ENCODE measurements around the gene KCNH1. TPM values are rescaled to one million over a fixed set of nuclear protein-coding genes. Genes with fewer than 3 reads are reported as not detected.

The KCNH1 gene
- total RNA-seq, 1 donor from 2014 or later, result under 0.01 TPM

- H3K36me3 ChIP-seq (ENCODE audit: control insufficient read depth, insufficient read depth, low read length), result no peaks in the 10 kb centered on the region
- no peak overlapping the region for H3K4me3 ChIP-seq (ENCODE audit: low read depth, low read length)
- H3K27me3 ChIP-seq (ENCODE audit: control insufficient read depth, insufficient read depth, low read length), result no peaks in the 10 kb centered on the region
- DNase-seq (ENCODE audit: low read depth) (no peak), FAIRE-seq (no peak)
- TF ChIP-seq, protein P1, sequence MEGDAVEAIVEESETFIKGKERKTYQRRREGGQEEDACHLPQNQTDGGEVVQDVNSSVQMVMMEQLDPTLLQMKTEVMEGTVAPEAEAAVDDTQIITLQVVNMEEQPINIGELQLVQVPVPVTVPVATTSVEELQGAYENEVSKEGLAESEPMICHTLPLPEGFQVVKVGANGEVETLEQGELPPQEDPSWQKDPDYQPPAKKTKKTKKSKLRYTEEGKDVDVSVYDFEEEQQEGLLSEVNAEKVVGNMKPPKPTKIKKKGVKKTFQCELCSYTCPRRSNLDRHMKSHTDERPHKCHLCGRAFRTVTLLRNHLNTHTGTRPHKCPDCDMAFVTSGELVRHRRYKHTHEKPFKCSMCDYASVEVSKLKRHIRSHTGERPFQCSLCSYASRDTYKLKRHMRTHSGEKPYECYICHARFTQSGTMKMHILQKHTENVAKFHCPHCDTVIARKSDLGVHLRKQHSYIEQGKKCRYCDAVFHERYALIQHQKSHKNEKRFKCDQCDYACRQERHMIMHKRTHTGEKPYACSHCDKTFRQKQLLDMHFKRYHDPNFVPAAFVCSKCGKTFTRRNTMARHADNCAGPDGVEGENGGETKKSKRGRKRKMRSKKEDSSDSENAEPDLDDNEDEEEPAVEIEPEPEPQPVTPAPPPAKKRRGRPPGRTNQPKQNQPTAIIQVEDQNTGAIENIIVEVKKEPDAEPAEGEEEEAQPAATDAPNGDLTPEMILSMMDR (IDR thresholded peaks at IDR 0.05; ENCODE audit: insufficient read depth, low read length, severe bottlenecking), result no peak
Observed at GRCh38 chr1:210827481-210827880, 306.5 kb downstream of the KCNH1 start.

- Histone ChIP-seq H3K4me3 (ENCODE audit: low read depth, low read length) (no peak overlapping the region), H3K36me3 (ENCODE audit: control insufficient read depth, insufficient read depth, low read length) (no peaks in the 10 kb centered on the region), H3K27me3 (ENCODE audit: control insufficient read depth, insufficient read depth, low read length) (no peaks in the 10 kb centered on the region)
- no peak for FAIRE-seq
- TF ChIP-seq, protein P1 (IDR thresholded peaks at IDR 0.05; ENCODE audit: insufficient read depth, low read length, severe bottlenecking), result no peak
- DNase-seq (ENCODE audit: low read depth), result no peak
Observed at GRCh38 chr1:210826686-210827085, 307.3 kb downstream of the KCNH1 start.

GRCh38 chr1:210822932-210823331 lies 311.0 kb downstream of the KCNH1 start:
- DNase-seq (ENCODE audit: low read depth) (no peak), FAIRE-seq (no peak)
- TF ChIP-seq, protein P1 (IDR thresholded peaks at IDR 0.05; ENCODE audit: insufficient read depth, low read length, severe bottlenecking), result no peak
- no peak overlapping the region for H3K4me3 ChIP-seq (ENCODE audit: low read depth, low read length)
- no peaks in the 10 kb centered on the region for H3K36me3 ChIP-seq (ENCODE audit: control insufficient read depth, insufficient read depth, low read length)
- no peaks in the 10 kb centered on the region for H3K27me3 ChIP-seq (ENCODE audit: control insufficient read depth, insufficient read depth, low read length)

- DNase-seq (ENCODE audit: low read depth), result no peak
Observed at GRCh38 chr1:210822241-210822640, 311.7 kb downstream of the KCNH1 start.

DNA sequence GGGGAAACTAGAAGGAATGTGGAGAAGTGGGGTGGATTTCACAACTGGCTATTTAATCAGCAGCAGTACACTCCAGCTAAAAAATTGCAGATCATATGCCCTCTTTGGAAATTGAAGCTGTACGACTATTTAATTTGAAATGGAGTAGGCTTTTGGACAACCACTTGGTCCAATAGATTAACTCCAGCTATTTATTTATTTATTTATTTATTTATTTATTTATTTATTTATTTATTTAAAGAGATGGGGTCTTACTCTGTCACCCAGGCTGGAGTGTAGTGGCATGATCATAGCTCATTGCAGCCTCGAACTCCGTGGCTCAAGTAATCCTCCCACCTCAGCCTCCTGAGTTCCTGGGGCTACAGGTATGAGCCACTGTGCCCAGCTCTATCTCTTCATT lies 312.3 kb downstream of the KCNH1 start:
- no peaks in the 10 kb centered on the region for H3K36me3 ChIP-seq (ENCODE audit: control insufficient read depth, insufficient read depth, low read length)
- H3K4me3 ChIP-seq (ENCODE audit: low read depth, low read length), result no peak overlapping the region
- no peaks in the 10 kb centered on the region for H3K27me3 ChIP-seq (ENCODE audit: control insufficient read depth, insufficient read depth, low read length)
- no peak for FAIRE-seq
- TF ChIP-seq, protein P1 (IDR thresholded peaks at IDR 0.05; ENCODE audit: insufficient read depth, low read length, severe bottlenecking), result no peak
- DNase-seq (ENCODE audit: low read depth), result no peak

More at GRCh38 chr1:210822241-210822640, 311.7 kb downstream of the KCNH1 start:
- no peak for FAIRE-seq
- TF ChIP-seq, protein P1 (IDR thresholded peaks at IDR 0.05; ENCODE audit: insufficient read depth, low read length, severe bottlenecking), result no peak
- Histone ChIP-seq H3K27me3 (ENCODE audit: control insufficient read depth, insufficient read depth, low read length) (no peaks in the 10 kb centered on the region), H3K36me3 (ENCODE audit: control insufficient read depth, insufficient read depth, low read length) (no peaks in the 10 kb centered on the region), H3K4me3 (ENCODE audit: low read depth, low read length) (no peak overlapping the region)

GRCh38 chr1:210819266-210819665 lies 314.7 kb downstream of the KCNH1 start:
- no peak for DNase-seq (ENCODE audit: low read depth)
- no peak overlapping the region for H3K4me3 ChIP-seq (ENCODE audit: low read depth, low read length)
- H3K36me3 ChIP-seq (ENCODE audit: control insufficient read depth, insufficient read depth, low read length), result no peaks in the 10 kb centered on the region
- no peaks in the 10 kb centered on the region for H3K27me3 ChIP-seq (ENCODE audit: control insufficient read depth, insufficient read depth, low read length)
- TF ChIP-seq, protein P1 (IDR thresholded peaks at IDR 0.05; ENCODE audit: insufficient read depth, low read length, severe bottlenecking), result no peak
- no peak for FAIRE-seq
